Fibroblast of upper back skin (primary cell): ENCODE results near the gene YEATS4.
"Not testable (repeated sequence)": the region's sequence is repeated elsewhere in the genome, so short reads cannot be mapped to it uniquely, and the experiment has no call there.

Experiments
- DNase-seq: peaks from one replicate; pipeline ENCODE4 v3.0.0-alpha.2; 2013

YEATS4 gene

DNA sequence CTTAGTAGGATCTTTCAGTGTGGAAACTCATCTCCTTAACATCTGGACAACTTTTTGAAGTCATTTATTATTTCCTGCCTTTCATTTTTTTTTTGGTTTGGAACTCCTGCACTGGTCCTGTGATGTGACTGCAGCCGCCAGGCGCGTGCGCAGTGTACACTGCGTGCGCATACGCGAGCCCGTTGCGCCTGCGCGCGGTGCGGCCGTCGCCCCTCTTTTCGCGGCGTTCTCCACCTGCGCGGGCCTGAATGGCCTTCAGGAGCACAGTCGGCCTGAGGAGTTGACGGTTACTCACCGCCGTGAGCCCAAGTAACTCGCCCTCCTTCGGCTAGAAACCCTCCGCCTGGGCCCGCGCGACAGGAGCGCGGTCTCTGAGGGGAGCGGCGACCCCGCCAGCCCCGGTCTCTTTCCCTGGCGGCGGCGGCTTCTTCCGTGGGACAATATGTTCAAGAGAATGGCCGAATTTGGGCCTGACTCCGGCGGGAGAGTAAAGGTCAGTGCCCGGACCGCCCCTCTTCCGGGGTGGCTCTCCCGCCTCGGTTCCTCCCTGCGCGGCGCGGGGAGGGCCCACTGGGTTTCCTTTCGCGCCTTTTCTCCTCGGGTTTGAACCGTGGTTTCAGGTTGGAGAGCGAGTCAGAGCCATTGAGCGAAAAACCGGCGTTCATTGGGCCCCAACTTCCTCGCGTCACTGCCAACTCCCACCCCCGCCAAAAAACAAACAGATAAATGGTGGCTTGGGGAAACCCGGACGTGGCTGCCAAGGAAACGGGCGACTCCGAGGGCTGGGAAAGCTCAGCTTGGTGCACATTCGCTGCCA is at the start of gene YEATS4:
YEATS4 (plus strand) TSS at position 213 of the 817 bp plus-strand sequence; CDS start at position 443, 230 bp downstream.
- DNase-seq: peak; percentile 83

DNA sequence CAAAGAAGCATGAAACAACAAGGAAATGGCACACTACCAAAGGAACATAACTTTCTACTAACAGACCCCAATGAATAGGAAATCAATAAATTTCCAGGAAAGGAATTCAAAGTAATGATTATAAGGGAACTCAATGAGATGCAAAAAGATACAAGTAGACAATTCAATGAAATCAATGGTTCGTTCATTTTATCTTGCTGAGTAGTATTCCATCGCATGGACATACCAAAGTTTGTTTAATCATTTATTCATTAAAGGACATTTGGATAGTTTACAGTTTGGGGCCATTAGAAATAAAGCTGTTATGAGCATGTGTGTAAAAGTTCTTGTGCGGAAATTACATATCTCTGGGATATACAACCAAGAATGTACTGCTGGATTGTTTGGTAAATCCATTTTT is 46.3 kb upstream of the YEATS4 start:
- no peak for DNase-seq

DNA sequence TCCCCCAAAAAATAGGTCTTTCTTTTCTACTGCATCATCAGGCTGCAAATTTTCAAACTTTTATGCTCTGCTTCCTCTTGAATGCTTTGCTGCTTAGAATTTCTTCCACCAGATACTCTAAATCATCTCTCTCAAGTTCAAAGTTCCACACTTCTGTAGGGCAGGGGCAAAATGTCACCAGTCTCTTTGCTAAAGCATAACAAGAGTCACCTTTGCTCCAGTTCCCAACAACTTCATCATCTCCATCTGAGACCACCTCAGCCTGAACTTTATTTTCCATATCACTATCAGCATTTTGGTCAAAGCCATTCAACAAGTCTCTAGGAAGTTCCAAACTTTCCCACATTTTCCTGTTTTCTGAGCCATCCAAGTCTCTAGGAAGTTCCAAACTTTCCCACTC is 42.8 kb upstream of the YEATS4 start:
- not testable (repeated sequence) for DNase-seq

- not testable (repeated sequence) for DNase-seq
Observed at GRCh38 chr12:69317233-69317632, 42.3 kb upstream of the YEATS4 start.

DNA sequence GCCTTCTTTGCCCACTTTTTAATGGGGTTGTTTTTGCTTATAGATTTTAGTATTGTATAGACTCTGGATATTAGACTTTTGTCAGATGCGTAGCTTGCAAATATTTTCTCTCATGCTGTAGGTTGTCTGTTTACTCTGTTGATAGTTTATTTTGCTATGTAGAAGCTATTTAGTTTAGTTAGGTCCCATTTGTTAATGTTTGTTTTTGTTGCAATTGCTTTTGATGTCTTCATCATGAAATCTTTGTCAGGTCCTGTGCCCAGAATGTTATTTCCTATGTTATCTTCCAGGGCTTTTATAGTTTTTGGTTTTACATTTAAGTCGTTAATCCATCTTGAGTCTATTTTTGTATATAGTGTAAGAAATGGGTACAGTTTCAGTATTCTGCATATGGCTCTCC is 41.3 kb upstream of the YEATS4 start:
- no peak for DNase-seq

DNA sequence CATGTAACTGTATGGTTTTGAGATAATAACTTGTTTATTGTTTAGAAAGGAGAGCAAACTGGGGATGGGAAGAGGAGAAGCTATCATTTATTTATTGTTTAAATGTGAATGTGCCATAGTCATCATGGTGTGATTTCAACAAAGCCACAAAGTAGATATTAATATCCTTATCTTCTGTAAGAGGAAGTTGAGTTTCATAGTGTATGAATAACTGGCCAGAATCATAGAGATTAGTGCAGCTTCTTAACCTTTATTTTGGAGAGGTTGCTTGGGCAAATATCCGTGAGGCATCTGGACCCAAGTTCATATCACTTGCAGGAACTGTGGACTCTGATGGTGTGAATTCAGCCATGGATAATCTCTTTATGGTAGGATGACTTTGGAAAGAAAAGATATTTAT is 38.2 kb upstream of the YEATS4 start:
- DNase-seq: no peak

GRCh38 chr12:69324797-69325466 is 34.6 kb upstream of the YEATS4 start:
- no peak for DNase-seq

GRCh38 chr12:69328426-69328825 is 31.1 kb upstream of the YEATS4 start:
- DNase-seq: no peak

- DNase-seq: no peak
Observed at GRCh38 chr12:69329669-69330428, 29.7 kb upstream of the YEATS4 start.

DNA sequence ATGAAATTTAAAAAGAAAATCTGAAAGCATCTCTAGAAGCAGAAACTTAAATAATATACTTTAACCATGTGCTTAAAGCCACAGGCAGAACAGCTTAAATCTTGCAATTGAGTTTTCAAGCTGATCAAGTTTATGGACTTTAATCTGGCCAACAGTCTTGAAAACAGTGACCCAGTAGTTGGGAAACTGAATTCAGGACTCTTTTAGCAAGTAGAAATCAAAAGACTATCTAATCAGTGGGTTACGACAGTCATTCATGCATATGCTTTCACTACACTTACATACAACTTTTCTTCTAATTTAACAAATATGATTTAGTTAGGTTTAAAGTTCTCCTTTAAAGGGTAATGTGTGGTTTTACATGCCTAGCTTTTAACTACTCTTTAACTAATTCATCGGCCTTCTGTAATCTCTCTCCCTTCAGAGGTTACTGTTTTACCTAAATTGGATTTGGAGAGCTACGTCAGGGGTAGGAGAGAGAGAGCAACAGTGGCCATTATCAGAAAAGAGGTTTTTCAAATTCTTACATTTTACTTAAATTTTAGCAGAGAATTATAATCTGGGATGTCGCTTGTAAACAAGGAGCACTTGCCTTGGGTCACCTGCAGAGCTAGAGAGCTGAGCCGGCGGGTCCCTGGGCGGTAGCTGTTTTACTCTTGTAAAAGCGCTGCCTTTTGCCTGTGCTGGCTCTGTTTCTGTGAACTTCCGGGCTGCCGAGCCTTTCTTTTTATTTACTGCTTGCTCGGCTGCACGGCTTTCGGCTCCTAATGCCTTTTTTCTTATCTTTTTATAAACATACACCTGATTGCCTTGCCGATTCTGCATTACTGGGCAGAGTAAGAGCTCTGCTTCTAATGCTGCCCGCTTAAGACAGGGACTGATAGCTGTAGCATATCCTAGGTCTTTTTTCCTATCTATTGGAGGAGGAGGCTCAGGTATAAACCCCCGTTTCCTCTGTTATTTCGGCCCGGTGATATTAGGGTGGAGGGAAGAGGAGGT is 28.8 kb upstream of the YEATS4 start:
- no peak for DNase-seq

DNA sequence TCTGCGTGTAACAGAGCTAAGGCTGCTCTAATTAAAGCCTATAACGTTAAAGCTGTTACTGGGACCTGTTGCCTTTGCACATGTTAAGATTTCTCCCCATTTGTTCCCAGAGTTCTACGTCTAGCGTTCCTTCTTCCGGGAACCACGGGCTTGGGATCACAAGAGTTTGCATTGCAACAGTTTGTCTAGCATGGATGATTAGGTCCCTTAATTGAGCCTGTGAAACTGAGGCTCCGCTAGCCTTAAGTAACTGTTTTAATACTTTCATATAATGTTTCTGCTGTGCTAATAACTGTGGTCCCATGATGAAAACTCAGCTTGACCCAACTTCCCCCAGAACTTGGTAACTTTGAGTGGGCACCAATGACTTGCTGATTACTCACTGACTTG is 28.0 kb upstream of the YEATS4 start:
- DNase-seq: no peak

DNA sequence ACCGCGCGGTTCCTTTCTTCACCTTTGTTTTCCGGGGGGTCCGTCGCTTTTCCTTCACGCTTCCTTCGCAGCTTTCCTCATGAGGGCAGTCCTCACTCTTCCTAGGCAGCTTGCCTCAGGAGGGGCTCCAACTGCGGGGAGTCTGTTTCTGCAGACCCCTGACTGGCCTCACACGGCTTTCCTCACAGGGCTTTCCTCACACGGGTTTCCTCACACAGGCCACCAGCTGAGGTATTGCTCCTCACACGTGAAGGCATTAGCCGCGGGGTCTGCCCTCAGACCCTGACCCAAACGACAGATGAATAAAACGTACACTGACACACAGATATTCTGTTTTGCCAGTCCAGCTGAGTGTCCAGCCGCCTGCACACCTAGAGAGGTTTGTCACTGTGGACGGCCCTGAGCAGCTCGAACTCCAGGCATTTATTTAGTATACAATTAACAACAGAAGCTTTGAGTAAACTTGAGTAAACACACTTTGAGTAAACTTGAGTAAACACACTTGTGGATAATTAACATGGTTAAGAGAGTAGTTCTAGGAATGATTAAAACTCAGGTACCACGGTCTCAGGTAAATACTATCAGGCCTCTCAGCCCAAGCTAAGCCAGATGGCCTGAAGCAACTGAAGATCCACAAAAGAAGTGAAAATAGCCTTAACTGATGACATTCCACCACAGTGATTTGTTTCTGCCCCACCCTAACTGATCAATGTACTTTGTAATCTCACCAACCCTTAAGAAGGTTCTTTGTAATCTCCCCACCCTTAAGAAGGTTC is 27.4 kb upstream of the YEATS4 start:
- DNase-seq: no peak

GRCh38 chr12:69332815-69333358 is 26.7 kb upstream of the YEATS4 start:
- no peak for DNase-seq

GRCh38 chr12:69334158-69334557 is 25.4 kb upstream of the YEATS4 start:
- no peak for DNase-seq

DNA sequence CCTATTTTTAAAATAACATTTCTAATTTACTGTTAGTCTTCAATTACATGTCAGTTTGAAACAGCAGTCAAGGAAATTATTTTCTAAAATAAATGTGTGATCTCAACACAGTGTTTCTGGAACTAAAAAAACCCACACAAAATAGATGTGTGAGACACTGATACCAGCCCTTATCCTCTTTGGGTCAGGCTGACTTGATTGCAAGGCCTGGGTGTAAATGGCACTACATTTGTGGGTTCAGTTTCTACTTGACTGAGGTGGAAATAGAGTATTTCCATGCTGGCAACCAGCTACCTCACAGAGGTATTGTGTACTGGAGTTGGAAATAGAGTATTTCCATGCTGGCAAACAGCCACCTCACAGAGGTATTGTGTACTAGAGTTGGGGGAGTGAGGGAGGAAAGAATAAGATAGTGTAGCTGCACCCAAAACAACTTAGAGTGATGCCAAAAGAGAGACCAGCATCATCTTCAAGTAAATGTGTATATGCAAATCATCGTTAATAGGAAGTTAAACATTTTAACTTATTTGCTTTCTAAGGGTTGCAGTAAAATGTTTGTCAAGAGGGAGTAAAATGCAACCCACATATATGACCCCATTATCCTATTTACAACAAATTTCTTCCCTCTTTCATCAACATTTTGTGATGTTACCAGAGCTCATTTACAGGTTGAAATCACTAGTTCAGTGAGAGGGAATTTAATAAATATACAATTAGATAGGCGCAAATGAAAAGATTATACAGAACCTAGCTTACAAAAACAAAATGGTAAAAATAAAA is 22.0 kb upstream of the YEATS4 start:
- DNase-seq: no peak

DNA sequence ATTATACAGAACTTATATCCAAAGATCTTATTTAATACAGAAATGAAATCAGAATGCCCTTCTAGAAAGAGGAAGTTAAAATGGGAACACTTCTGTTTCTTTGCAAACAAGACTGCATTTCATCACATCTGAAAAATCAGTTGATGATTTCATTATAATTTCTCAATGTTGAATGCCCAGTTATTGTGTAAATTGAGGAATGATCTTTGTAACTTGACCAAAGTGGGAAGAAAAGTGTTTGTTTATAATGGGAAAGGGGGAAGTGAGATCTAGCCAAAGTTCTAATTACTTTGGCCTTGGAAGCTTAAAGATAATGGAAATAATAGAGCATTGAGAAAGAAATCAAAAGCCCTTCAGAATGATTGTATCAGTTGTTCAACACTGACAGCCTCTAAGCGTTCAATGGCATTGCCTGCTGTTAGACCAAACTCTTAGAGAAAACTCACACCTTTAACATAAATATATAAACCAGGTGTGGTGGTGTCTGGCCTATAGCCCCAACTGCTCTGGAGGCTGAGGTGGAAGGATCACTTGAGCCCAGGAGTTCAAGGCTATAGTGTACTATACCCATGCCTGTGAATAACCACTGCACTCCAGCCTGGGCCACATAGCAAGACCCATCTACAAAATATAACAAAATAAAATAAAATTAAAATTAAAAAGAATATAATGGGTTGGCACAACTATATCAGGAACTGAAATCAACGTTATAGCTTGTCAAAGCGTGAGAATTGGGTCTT is 21.3 kb upstream of the YEATS4 start:
- DNase-seq: no peak

DNA sequence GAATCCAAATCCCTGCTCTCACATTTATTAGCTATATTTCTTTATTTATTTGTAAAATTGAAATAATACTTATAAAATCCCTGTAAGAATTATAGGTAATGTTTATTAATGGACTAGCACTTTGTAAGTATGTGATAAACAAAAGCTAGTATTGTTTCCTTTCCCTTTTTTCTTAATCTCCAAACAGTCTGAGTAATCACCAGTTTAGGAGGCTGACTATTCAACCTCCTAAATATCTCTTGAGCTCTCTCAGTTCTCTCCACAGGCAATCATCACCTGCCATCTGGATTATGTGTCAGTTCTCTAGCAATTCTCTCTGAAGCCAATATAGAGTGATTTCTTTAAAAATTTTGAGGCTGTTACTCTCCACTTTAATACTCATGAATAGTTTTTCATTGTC is 20.6 kb upstream of the YEATS4 start:
- DNase-seq: no peak

GRCh38 chr12:69339999-69340398 is 19.5 kb upstream of the YEATS4 start:
- DNase-seq: no peak

GRCh38 chr12:69341328-69341727 is 18.2 kb upstream of the YEATS4 start:
- DNase-seq: no peak

- no peak for DNase-seq
Observed at GRCh38 chr12:69342421-69342820, 17.1 kb upstream of the YEATS4 start.
